Neural progenitor cell (in vitro differentiated cells): ENCODE data around the gene SNX9. TPM values are rescaled to one million over a fixed set of nuclear protein-coding genes. Genes with fewer than 3 reads are reported as not detected.
"Not testable (repeated sequence)": the region's sequence is repeated elsewhere in the genome, so short reads cannot be mapped to it uniquely, and the experiment has no call there.

ENCODE experiments used
- DNase-seq: peaks from one replicate; pipeline ENCODE4 v3.0.0-alpha.2; 2016; ENCODE audit warnings: low spot score
- H2AFZ ChIP-seq: fragments of 200-600 bp; sonication (generic); replicated peaks from 2 replicates; pipeline ENCODE4 v1.6.1; 2016; ENCODE audit warnings: antibody characterized with exemption
- H3F3A ChIP-seq: fragments of 200-600 bp; sonication (generic); 2 replicates; pipeline ENCODE4 v1.6.1; 2016; ENCODE audit warnings: antibody characterized with exemption, low read depth
- H3K27ac ChIP-seq: fragments of 200-600 bp; sonication (generic); 2 replicates; pipeline ENCODE4 v1.5.1; 2016; ENCODE audit warnings: mild to moderate bottlenecking
- H3K27me3 ChIP-seq: fragments of 200-600 bp; sonication (generic); 2 replicates; pipeline ENCODE4 v1.6.1; 2016; ENCODE audit warnings: mild to moderate bottlenecking, moderate library complexity
- H3K36me3 ChIP-seq: fragments of 200-600 bp; sonication (generic); 2 replicates; pipeline ENCODE4 v1.5.1; 2016
- H3K4me1 ChIP-seq: fragments of 200-600 bp; sonication (generic); 2 replicates; pipeline ENCODE4 v1.6.1; 2016; ENCODE audit warnings: mixed run types
- H3K4me2 ChIP-seq: fragments of 200-600 bp; sonication (generic); 2 replicates; pipeline ENCODE4 v1.6.1; 2016
- H3K4me3 ChIP-seq: fragments of 200-600 bp; sonication (generic); 2 replicates; pipeline ENCODE4 v1.5.1; 2016
- H3K79me2 ChIP-seq: fragments of 200-600 bp; sonication (generic); 2 replicates; pipeline ENCODE4 v1.6.1; 2016; ENCODE audit warnings: low read depth
- H3K9ac ChIP-seq: fragments of 200-600 bp; sonication (generic); 2 replicates; pipeline ENCODE4 v1.6.1; 2016
- H3K9me3 ChIP-seq: fragments of 200-600 bp; sonication (generic); 2 replicates; pipeline ENCODE4 v1.5.1; 2016; ENCODE audit warnings: low read depth
- H4K20me1 ChIP-seq: fragments of 200-600 bp; sonication (generic); 2 replicates; pipeline ENCODE4 v1.6.1; 2016; ENCODE audit warnings: low read depth
- H3K27ac Mint-ChIP-seq: 3 replicates; pipeline ENCODE4 v1.8.0; 2021; ENCODE audit warnings: mixed read lengths
- H3K27me3 Mint-ChIP-seq: 2 replicates; pipeline ENCODE4 v1.8.0; 2022; ENCODE audit warnings: low read depth, mild to moderate bottlenecking, inconsistent platforms, moderate library complexity, mixed read lengths; ENCODE audit not compliant: insufficient read depth
- H3K36me3 Mint-ChIP-seq: 3 replicates; pipeline ENCODE4 v1.8.0; 2021; ENCODE audit warnings: mixed read lengths
- H3K4me1 Mint-ChIP-seq: 3 replicates; pipeline ENCODE4 v1.8.0; 2021; ENCODE audit warnings: mixed read lengths
- H3K4me3 Mint-ChIP-seq: 3 replicates; pipeline ENCODE4 v1.8.0; 2021; ENCODE audit warnings: mild to moderate bottlenecking, moderate library complexity, mixed read lengths
- H3K9me3 Mint-ChIP-seq: 3 replicates; pipeline ENCODE4 v1.8.0; 2020; ENCODE audit warnings: mixed read lengths
- CTCF ChIP-seq: fragments of 200-600 bp; sonication (generic); IDR thresholded peaks from 2 replicates; pipeline ENCODE4 v1.5.1; 2017; ENCODE audit warnings: antibody characterized with exemption, mild to moderate bottlenecking
- EZH2 ChIP-seq: fragments of 200-600 bp; sonication (generic); IDR thresholded peaks from 2 replicates; pipeline ENCODE4 v1.6.1; 2017; ENCODE audit warnings: antibody characterized with exemption, mild to moderate bottlenecking, moderate library complexity
- EZH2phosphoT487 ChIP-seq: fragments of 200-600 bp; sonication (generic); IDR thresholded peaks from 2 replicates; pipeline ENCODE4 v1.6.1; 2017; ENCODE audit warnings: antibody characterized with exemption
- total RNA-seq: library from RNA; depleted of rRNA; stranded (reverse); fragments of >200 nt; gene quantifications from 2 replicates; pipeline ENCODE4 v1.2.3, GENCODE V29; 2015; ENCODE audit warnings: low replicate concordance

SNX9 gene
- total RNA-seq, 1 donor from 2014 or later: 17.8 TPM

- DNase-seq: no peak
- Histone ChIP-seq H4K20me1 (no peaks in the 10 kb centered on the region), H3K9ac (no peak overlapping the region), H3K9me3 (no peaks in the 10 kb centered on the region), H3K4me1 (no peaks in the 10 kb centered on the region), H3K4me2 (no peak overlapping the region), H3F3A (no peaks in the 10 kb centered on the region), H3K79me2 (no peaks in the 10 kb centered on the region), H2AFZ (no peak overlapping the region), H3K27ac (no peak overlapping the region), H3K4me3 (no peak overlapping the region), H3K36me3 (no peaks in the 10 kb centered on the region), H3K27me3 (no peaks in the 10 kb centered on the region)
- Mint-ChIP-seq H3K4me3 (no peak overlapping the region), H3K36me3 (no peaks in the 10 kb centered on the region), H3K4me1 (peaks cover 6% of the 10 kb centered on the region), H3K27me3 (peaks cover 2% of the 10 kb centered on the region), H3K9me3 (no peaks in the 10 kb centered on the region), H3K27ac (no peak overlapping the region)
- TF ChIP-seq EZH2: no peak
- TF ChIP-seq EZH2phosphoT487: no peak
- TF ChIP-seq CTCF: no peak
Observed at GRCh38 chr6:157967486-157967885, 144.4 kb downstream of the SNX9 start.

GRCh38 chr6:157972177-157972576 is 149.1 kb downstream of the SNX9 start:
- not testable (repeated sequence) for H3K27ac Mint-ChIP-seq, H3K36me3 ChIP-seq, H4K20me1 ChIP-seq, H3F3A ChIP-seq, H3K4me3 ChIP-seq, H3K4me2 ChIP-seq, H3K9ac ChIP-seq, H3K27me3 ChIP-seq, H2AFZ ChIP-seq, H3K9me3 Mint-ChIP-seq, H3K4me1 ChIP-seq, H3K36me3 Mint-ChIP-seq, DNase-seq, H3K27me3 Mint-ChIP-seq, H3K9me3 ChIP-seq, H3K4me3 Mint-ChIP-seq, H3K27ac ChIP-seq, H3K79me2 ChIP-seq
- H3K4me1 Mint-ChIP-seq: peaks cover 11% of the 10 kb centered on the region

GRCh38 chr6:157974341-157974894 is 151.4 kb downstream of the SNX9 start:
- H3K4me3 ChIP-seq: no peak overlapping the region

More at GRCh38 chr6:157974341-157974894, 151.4 kb downstream of the SNX9 start:
- Histone ChIP-seq H3F3A (no peaks in the 10 kb centered on the region), H2AFZ (no peak overlapping the region), H3K27me3 (peaks cover 9% of the 10 kb centered on the region), H4K20me1 (no peaks in the 10 kb centered on the region), H3K79me2 (no peaks in the 10 kb centered on the region), H3K36me3 (no peaks in the 10 kb centered on the region), H3K9me3 (no peaks in the 10 kb centered on the region), H3K4me2 (no peak overlapping the region), H3K9ac (no peak overlapping the region), H3K27ac (no peak overlapping the region), H3K4me1 (no peaks in the 10 kb centered on the region)
- TF ChIP-seq CTCF (no peak), EZH2phosphoT487 (no peak), EZH2 (no peak)
- Mint-ChIP-seq H3K36me3 (no peaks in the 10 kb centered on the region), H3K4me3 (no peak overlapping the region), H3K27me3 (peaks cover 10% of the 10 kb centered on the region), H3K27ac (peak overlapping the region; percentile 2), H3K9me3 (no peaks in the 10 kb centered on the region), H3K4me1 (peaks cover 5% of the 10 kb centered on the region)
- DNase-seq: no peak
